Neuronal stem cell (in vitro differentiated cells): ENCODE measurements around the gene FOXS1. TPM values are rescaled to one million over a fixed set of nuclear protein-coding genes. Genes with fewer than 3 reads are reported as not detected.
A peak's percentile ranks its signal among the peaks of the same experiment; 100 is the strongest.

ENCODE experiments used
- DNase-seq: peaks from one replicate; pipeline ENCODE4 v3.0.0-alpha.2; 2013; ENCODE audit warnings: low spot score
- H2AFZ ChIP-seq: one replicate; pipeline ENCODE4 v1.6.1; 2013; ENCODE audit warnings: mild to moderate bottlenecking, low read length, inconsistent platforms
- H2AK5ac ChIP-seq: 2 replicates; pipeline ENCODE4 v1.6.1; 2013; ENCODE audit warnings: low read depth, mild to moderate bottlenecking, inconsistent platforms, low read length, moderate library complexity, mixed read lengths
- H2BK120ac ChIP-seq: 2 replicates; pipeline ENCODE4 v1.6.1; 2013; ENCODE audit warnings: low read depth, mild to moderate bottlenecking, inconsistent platforms, low read length, moderate library complexity, mixed read lengths
- H2BK12ac ChIP-seq: one replicate; pipeline ENCODE4 v1.6.1; 2013; ENCODE audit warnings: low read length, inconsistent platforms
- H2BK15ac ChIP-seq: 2 replicates; pipeline ENCODE4 v1.6.1; 2013; ENCODE audit warnings: mild to moderate bottlenecking, low read length, inconsistent platforms, mixed read lengths
- H2BK5ac ChIP-seq: one replicate; pipeline ENCODE4 v1.6.1; 2013; ENCODE audit warnings: inconsistent platforms, mild to moderate bottlenecking, low read length, moderate library complexity
- H3K14ac ChIP-seq: one replicate; pipeline ENCODE4 v1.6.1; 2013; ENCODE audit warnings: low read length, inconsistent platforms
- H3K18ac ChIP-seq: 2 replicates; pipeline ENCODE4 v1.6.1; 2013; ENCODE audit warnings: low read length, inconsistent platforms
- H3K23ac ChIP-seq: 2 replicates; pipeline ENCODE4 v1.6.1; 2013; ENCODE audit warnings: low read depth, mild to moderate bottlenecking, mixed read lengths, low read length, inconsistent platforms; ENCODE audit not compliant: poor library complexity
- H3K27ac ChIP-seq: replicated peaks from 3 replicates; pipeline ENCODE4 v1.5.1; 2013; ENCODE audit warnings: low read length, inconsistent platforms
- H3K27me3 ChIP-seq, 3 experiments: 2 replicates each; pipeline ENCODE4 v1.6.1; 2013; ENCODE audit warnings: low read length in 3 of 3, mild to moderate bottlenecking in 2 of 3, inconsistent platforms in 1 of 3, low read depth in 1 of 3, mixed read lengths in 1 of 3, moderate library complexity in 1 of 3; ENCODE audit not compliant: control insufficient read depth in 3 of 3, insufficient read depth in 3 of 3
- H3K36me3 ChIP-seq, 2 donors: replicated peaks in 1 of 2; 2 replicates each; pipeline ENCODE4 v1.6.1; 2013; ENCODE audit warnings: low read length in 2 of 2; ENCODE audit not compliant: control insufficient read depth in 2 of 2, insufficient read depth in 2 of 2
- H3K4ac ChIP-seq: 2 replicates; pipeline ENCODE4 v1.6.1; 2013; ENCODE audit warnings: inconsistent platforms, mild to moderate bottlenecking, low read length, moderate library complexity
- H3K4me1 ChIP-seq, 2 donors: 1 replicate in 1 of 2; 2 replicates in 1 of 2; pipeline ENCODE4 v1.6.1; 2013; ENCODE audit warnings: low read length in 2 of 2, low read depth in 1 of 2; ENCODE audit not compliant: control insufficient read depth in 2 of 2, insufficient read depth in 1 of 2
- H3K4me2 ChIP-seq: one replicate; pipeline ENCODE4 v1.6.1; 2013; ENCODE audit warnings: mild to moderate bottlenecking, low read length, inconsistent platforms; ENCODE audit not compliant: insufficient read depth, poor library complexity, severe bottlenecking
- H3K4me3 ChIP-seq, 2 donors: 2 replicates each; pipeline ENCODE4 v1.5.1; 2013; ENCODE audit warnings: low read length in 2 of 2, mild to moderate bottlenecking in 2 of 2, inconsistent platforms in 1 of 2, moderate library complexity in 1 of 2
- H3K79me1 ChIP-seq: one replicate; pipeline ENCODE4 v1.6.1; 2013; ENCODE audit warnings: low read depth, mild to moderate bottlenecking, inconsistent platforms, low read length, moderate library complexity
- H3K9ac ChIP-seq: one replicate; pipeline ENCODE4 v1.6.1; 2013; ENCODE audit warnings: mild to moderate bottlenecking, low read depth, low read length, inconsistent platforms; ENCODE audit not compliant: poor library complexity
- H3K9me3 ChIP-seq, 2 donors: replicated peaks in 1 of 2; 2 replicates each; pipeline versions ENCODE3 to v1.6.1; 2013; ENCODE audit warnings: low read length in 2 of 2, mild to moderate bottlenecking in 2 of 2, inconsistent platforms in 1 of 2, low read depth in 1 of 2, mixed read lengths in 1 of 2, moderate library complexity in 1 of 2; ENCODE audit not compliant: control insufficient read depth in 2 of 2, insufficient read depth in 1 of 2
- H4K8ac ChIP-seq: one replicate; pipeline ENCODE4 v1.6.1; 2013; ENCODE audit warnings: low read depth, mild to moderate bottlenecking, inconsistent platforms, low read length, moderate library complexity
- H4K91ac ChIP-seq: one replicate; pipeline ENCODE4 v1.6.1; 2013; ENCODE audit warnings: low read length, low read depth, mild to moderate bottlenecking, inconsistent platforms; ENCODE audit not compliant: poor library complexity
- WGBS, 2 donors: extraction: QIAGEN DNeasy Blood & Tissue Kit; methylation state at CpG; one replicate each; pipeline ENCODE4 v1.1.7; 2013; ENCODE audit warnings: missing lambda C conversion rate in 2 of 2, mixed read lengths in 1 of 2; ENCODE audit not compliant: insufficient read length in 2 of 2, insufficient replicate concordance in 1 of 2; ENCODE audit errors: extremely low coverage in 2 of 2; 5-methylcytosine and 5-hydroxymethylcytosine counted together
- polyA plus RNA-seq, 2 experiments: library from polyadenylated mRNA; stranded (reverse); fragments of 200-250 nt; gene quantifications; one replicate each; pipeline ENCODE4 v1.2.3, GENCODE V29; 2013

FOXS1 gene
- 1.1 TPM for polyA plus RNA-seq (2013, experiment 1 of 2)
- polyA plus RNA-seq (2013, experiment 2 of 2), result 0.84 TPM

DNA sequence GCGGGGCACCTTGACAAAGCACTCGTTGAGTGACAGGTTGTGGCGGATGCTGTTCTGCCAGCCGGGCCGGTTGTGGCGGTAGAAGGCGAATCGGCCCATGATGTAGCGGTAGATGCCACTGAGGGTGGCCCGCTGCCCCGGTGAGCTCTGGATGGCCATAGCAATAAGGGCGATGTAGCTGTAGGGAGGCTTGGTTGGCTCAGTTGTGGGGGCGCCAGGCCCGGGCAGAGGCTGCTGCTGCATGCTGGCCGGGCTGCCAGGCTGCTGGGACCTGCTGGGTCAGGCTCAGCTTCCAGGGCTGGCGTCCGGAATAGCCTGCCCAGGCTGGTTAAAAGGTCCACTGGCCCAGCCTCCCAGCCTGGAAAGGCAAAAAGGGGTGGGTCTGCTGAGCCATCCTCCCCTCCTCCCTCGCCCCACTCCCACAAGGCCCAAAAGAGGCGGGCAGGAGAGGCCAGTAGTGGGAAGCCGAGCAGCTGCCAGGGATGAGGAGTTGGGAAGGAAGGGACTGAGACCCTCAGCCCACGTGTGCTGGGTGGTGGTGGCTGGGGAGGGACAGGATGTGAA lies at the start of gene FOXS1:
Gene FOXS1, minus strand, starts transcription at position 305 of the 564 bp plus-strand sequence. Its CDS starts 62 bp downstream, at position 243.
- Histone ChIP-seq H3K79me1 (no peaks in the 10 kb centered on the region), H3K9me3 (no peaks in the 10 kb centered on the region), H2AFZ (peak within 1 kb of the TSS; percentile 86), H3K18ac (peak within 1 kb of the TSS; percentile 92), H3K27ac (peak within 1 kb of the TSS; percentile 21), H2AK5ac (peak within 1 kb of the TSS; percentile 96), H3K14ac (peak within 1 kb of the TSS; percentile 49), H3K27me3 (peaks cover 0 to 15% (median 15%) of the 10 kb centered on the region in 3 experiments), H4K8ac (peak within 1 kb of the TSS; percentile 85), H2BK12ac (peak within 1 kb of the TSS; percentile 97), H3K4me2 (no peak within 1 kb of the TSS), H3K9ac (peak within 1 kb of the TSS; percentile 85), H2BK120ac (peak within 1 kb of the TSS; percentile 48), H3K23ac (peak within 1 kb of the TSS; percentile 48), H3K4me1 (peaks cover 35 to 36% of the 10 kb centered on the region in 2 donors), H2BK15ac (peak within 1 kb of the TSS; percentile 100), H3K4ac (peak within 1 kb of the TSS; percentile 84), H3K4me3 (no peak within 1 kb of the TSS), H2BK5ac (peak within 1 kb of the TSS; percentile 85), H4K91ac (peak within 1 kb of the TSS; percentile 44), H3K36me3 (no peaks in the 10 kb centered on the region)
- DNase-seq, result no peak
- no CpG with 5 or more reads among the region's 21 CpGs for WGBS, 2 donors

- Histone ChIP-seq H3K18ac (no peak overlapping the region), H3K36me3 (no peaks in the 10 kb centered on the region), H4K91ac (no peak overlapping the region), H2BK5ac (no peak overlapping the region), H2BK15ac (no peak overlapping the region), H3K27me3 (peaks cover 0 to 3% (median 0%) of the 10 kb centered on the region in 3 experiments), H3K79me1 (no peaks in the 10 kb centered on the region), H2BK120ac (no peak overlapping the region), H3K23ac (no peak overlapping the region), H3K4me2 (no peak overlapping the region), H2AFZ (no peak overlapping the region), H3K14ac (no peak overlapping the region), H4K8ac (peak overlapping the region; percentile 17), H2AK5ac (no peak overlapping the region), H3K27ac (no peak overlapping the region), H3K4me1 (no peaks in the 10 kb centered on the region), H2BK12ac (no peak overlapping the region), H3K4ac (no peak overlapping the region), H3K9me3 (no peaks in the 10 kb centered on the region), H3K9ac (no peak overlapping the region), H3K4me3 (no peak overlapping the region)
- no peak for DNase-seq
- no CpG with 5 or more reads among the region's 8 CpGs for WGBS, 2 donors
Measured at GRCh38 chr20:31890646-31891045, 45.2 kb upstream of the FOXS1 start.

DNA sequence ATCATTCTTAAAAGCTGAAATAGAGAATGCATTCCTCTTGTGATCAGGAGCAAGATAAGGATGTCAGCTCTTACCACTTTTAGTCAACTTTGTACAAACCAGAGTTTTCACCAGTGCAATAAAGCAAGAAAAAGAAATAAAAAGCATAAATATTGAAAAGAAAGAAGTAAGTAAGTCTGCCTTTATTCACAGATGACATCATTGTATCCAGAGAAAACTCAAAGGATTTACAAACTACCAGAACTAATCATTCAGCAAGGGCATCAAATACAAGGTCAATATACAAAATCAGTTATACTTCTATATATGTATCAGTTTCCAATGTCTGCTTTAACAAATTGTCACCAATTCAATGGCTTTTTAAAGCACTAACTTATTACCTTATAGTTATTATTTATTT lies 38.4 kb upstream of the FOXS1 start:
- H3K4me3 ChIP-seq, result no peak overlapping the region
- H3K36me3 ChIP-seq, result no peaks in the 10 kb centered on the region
- no peak overlapping the region for H3K14ac ChIP-seq
- no peak overlapping the region for H2BK15ac ChIP-seq
- no peak overlapping the region for H2AFZ ChIP-seq
- no peak overlapping the region for H3K4me2 ChIP-seq
- no peak overlapping the region for H4K8ac ChIP-seq
- no peak overlapping the region for H3K27ac ChIP-seq
- H3K23ac ChIP-seq, result no peak overlapping the region
- no peaks in the 10 kb centered on the region for H3K79me1 ChIP-seq
- no peak overlapping the region for H3K4ac ChIP-seq
- no peak overlapping the region for H2BK120ac ChIP-seq
- H3K18ac ChIP-seq, result no peak overlapping the region
- H3K9me3 ChIP-seq, result no peaks in the 10 kb centered on the region
- H2BK12ac ChIP-seq, result no peak overlapping the region
- no peak for DNase-seq
- H3K9ac ChIP-seq, result no peak overlapping the region
- no peaks in the 10 kb centered on the region for H3K4me1 ChIP-seq
- no peak overlapping the region for H4K91ac ChIP-seq
- H2BK5ac ChIP-seq, result no peak overlapping the region
- no peak overlapping the region for H2AK5ac ChIP-seq
- H3K27me3 ChIP-seq, result no peaks in the 10 kb centered on the region

DNA sequence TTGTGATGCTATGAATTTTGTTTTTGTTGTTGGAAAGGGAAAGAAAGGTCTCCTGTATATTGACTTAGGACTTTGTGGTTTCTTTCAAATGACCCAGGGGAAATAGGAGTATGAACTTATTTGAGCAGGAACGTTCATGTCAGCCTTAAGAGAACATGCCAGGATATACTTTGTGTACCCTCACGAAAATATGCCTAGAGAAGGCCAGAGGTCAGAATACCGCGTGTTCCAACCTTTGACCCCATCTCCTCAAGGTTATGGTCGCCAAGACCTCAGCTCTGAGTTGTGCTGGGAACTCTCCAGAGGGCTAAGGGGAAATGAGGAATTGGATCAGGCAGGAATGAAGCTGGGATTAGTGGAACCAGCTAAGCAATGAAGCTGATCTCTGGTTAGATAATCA lies 36.5 kb upstream of the FOXS1 start:
- no peak overlapping the region for H4K91ac ChIP-seq
- no peak overlapping the region for H4K8ac ChIP-seq
- H3K4ac ChIP-seq, result no peak overlapping the region
- H3K14ac ChIP-seq, result no peak overlapping the region
- no CpG with 5 or more reads among the region's 5 CpGs for WGBS, 2 donors
- no peak overlapping the region for H2BK5ac ChIP-seq
- H3K79me1 ChIP-seq, result no peaks in the 10 kb centered on the region
- peaks cover 0 to 3% of the 10 kb centered on the region in 2 donors for H3K36me3 ChIP-seq
- H3K4me3 ChIP-seq, result no peak overlapping the region
- no peak overlapping the region for H3K23ac ChIP-seq
- no peak overlapping the region for H2BK15ac ChIP-seq
- H3K27ac ChIP-seq, result no peak overlapping the region
- no peak overlapping the region for H3K9ac ChIP-seq
- no peaks in the 10 kb centered on the region for H3K4me1 ChIP-seq
- no peak overlapping the region for H2BK120ac ChIP-seq
- H3K4me2 ChIP-seq, result no peak overlapping the region
- H3K27me3 ChIP-seq, result no peaks in the 10 kb centered on the region
- H3K18ac ChIP-seq, result no peak overlapping the region
- H2BK12ac ChIP-seq, result no peak overlapping the region
- H3K9me3 ChIP-seq, result no peaks in the 10 kb centered on the region
- H2AK5ac ChIP-seq, result no peak overlapping the region
- DNase-seq, result no peak
- H2AFZ ChIP-seq, result no peak overlapping the region
